ENCODE results near the gene NEUROG3.

- no peak for TF ChIP-seq CTCF (IDR thresholded peaks at IDR 0.05; ENCODE audit: low read depth, low read length, poor library complexity, severe bottlenecking)
- no peak for TF ChIP-seq EZH2phosphoT487 (IDR thresholded peaks at IDR 0.05; ENCODE audit: borderline replicate concordance, low read length)
Observed at GRCh38 chr10:69553328-69553727, 19.9 kb downstream of the NEUROG3 start.
